Measurements from ENCODE around the gene DNM1.
"Not testable (repeated sequence)": the region's sequence is repeated elsewhere in the genome, so short reads cannot be mapped to it uniquely, and the experiment has no call there.

Gene DNM1

GRCh38 chr9:128178806-128179431 is 24.3 kb upstream of the DNM1 start:
- no peak for DNase-seq

- no peak for DNase-seq
Measured at GRCh38 chr9:128180001-128180400, 23.2 kb upstream of the DNM1 start.

GRCh38 chr9:128180447-128180846 is 22.7 kb upstream of the DNM1 start:
- no peak for DNase-seq

- DNase-seq: not testable (repeated sequence)
Measured at GRCh38 chr9:128181480-128181879, 21.7 kb upstream of the DNM1 start.

- DNase-seq: no peak
Measured at GRCh38 chr9:128182893-128183588, 20.1 kb upstream of the DNM1 start.

GRCh38 chr9:128185979-128186965 is 16.9 kb upstream of the DNM1 start:
- DNase-seq: no peak

GRCh38 chr9:128187361-128187760 is 15.8 kb upstream of the DNM1 start:
- DNase-seq: no peak

GRCh38 chr9:128188209-128188608 is 15.0 kb upstream of the DNM1 start:
- no peak for DNase-seq

GRCh38 chr9:128190013-128190412 is 13.2 kb upstream of the DNM1 start:
- DNase-seq: no peak

GRCh38 chr9:128190516-128191405 is 12.4 kb upstream of the DNM1 start:
- DNase-seq: no peak

- peak; percentile 20 for DNase-seq
Measured at GRCh38 chr9:128191406-128192046, 11.7 kb upstream of the DNM1 start, which contains the start of gene CIZ1. Gene CIZ1, minus strand, starts transcription at chr9:128191572. Its CDS starts 715 bp downstream, at chr9:128190857.

GRCh38 chr9:128192601-128193371 is 10.4 kb upstream of the DNM1 start:
- peak; percentile 80 for DNase-seq

GRCh38 chr9:128193469-128194096 is 9.6 kb upstream of the DNM1 start:
- DNase-seq: no peak

GRCh38 chr9:128201441-128202369 is 1.5 kb upstream of the DNM1 start:
- DNase-seq: no peak

- DNase-seq: no peak
Measured at GRCh38 chr9:128202648-128203023, 543 bp upstream of the DNM1 start.

GRCh38 chr9:128203707-128204551 is 750 bp downstream of the DNM1 start:
- peak; percentile 33 for DNase-seq

- DNase-seq: no peak
Measured at GRCh38 chr9:128204858-128205257, 1.7 kb downstream of the DNM1 start.

- DNase-seq: no peak
Measured at GRCh38 chr9:128205296-128205944, 2.2 kb downstream of the DNM1 start.
